Liver (tissue), 3 donors: ENCODE data around the gene ADNP2.

Experiments used
- EGR1 ChIP-seq, 2 donors: IDR thresholded peaks; 2 replicates each; pipeline ENCODE4 v1.6.1; 2016 to 2018; ENCODE audit warnings: antibody characterized with exemption in 2 of 2, low read depth in 2 of 2
- GABPA ChIP-seq, 2 donors: IDR thresholded peaks in 1 of 2; conservative IDR thresholded peaks in 1 of 2; 2 replicates each; pipeline ENCODE4 v1.6.1; 2016; ENCODE audit warnings: antibody characterized with exemption in 2 of 2, mild to moderate bottlenecking in 1 of 2, moderate library complexity in 1 of 2
- HNF4G ChIP-seq: IDR thresholded peaks from 2 replicates; pipeline ENCODE4 v1.6.1; 2016; ENCODE audit warnings: antibody characterized with exemption
- JUND ChIP-seq, 2 donors: IDR thresholded peaks; 2 replicates each; pipeline ENCODE4 v1.6.1; 2016; ENCODE audit warnings: antibody characterized with exemption in 2 of 2
- NR2F2 ChIP-seq: IDR thresholded peaks from 2 replicates; pipeline ENCODE4 v1.6.1; 2016; ENCODE audit warnings: antibody characterized with exemption
- RAD21 ChIP-seq, 2 donors: IDR thresholded peaks; 2 replicates each; pipeline ENCODE4 v1.6.1; 2016; ENCODE audit warnings: antibody characterized with exemption in 2 of 2, mild to moderate bottlenecking in 2 of 2
- REST ChIP-seq: IDR thresholded peaks from 2 replicates; pipeline ENCODE4 v1.6.1; 2016; ENCODE audit warnings: antibody characterized with exemption, mild to moderate bottlenecking
- RXRA ChIP-seq, 2 donors: IDR thresholded peaks; 2 replicates each; pipeline ENCODE4 v1.6.1; 2017 to 2018; ENCODE audit warnings: antibody characterized with exemption in 2 of 2, mild to moderate bottlenecking in 1 of 2
- SP1 ChIP-seq: IDR thresholded peaks from 2 replicates; pipeline ENCODE4 v1.6.1; 2018; ENCODE audit warnings: antibody characterized with exemption, mild to moderate bottlenecking
- TAF1 ChIP-seq: conservative IDR thresholded peaks from 2 replicates; pipeline ENCODE4 v1.6.1; 2016; ENCODE audit warnings: antibody characterized with exemption, mild to moderate bottlenecking
- ZBTB33 ChIP-seq: IDR thresholded peaks from 2 replicates; pipeline ENCODE4 v1.6.1; 2016; ENCODE audit warnings: antibody characterized with exemption
- TF ChIP-seq, protein P1 (sequence below): fragments of 150-350 bp; IDR thresholded peaks from 2 replicates; pipeline ENCODE4 v1.5.1; 2017; ENCODE audit warnings: improper control_type of control experiment, low read depth, low read length; ENCODE audit not compliant: missing input control
- TF ChIP-seq, protein P2 (sequence below): IDR thresholded peaks from 2 replicates; pipeline ENCODE4 v1.6.1; 2016; ENCODE audit warnings: antibody characterized with exemption
- TF ChIP-seq, protein P3 (sequence below): IDR thresholded peaks from 2 replicates; pipeline ENCODE4 v1.6.1; 2016; ENCODE audit warnings: antibody characterized with exemption
- donor health status: healthy.
- donor health status: healthy.

DNA sequence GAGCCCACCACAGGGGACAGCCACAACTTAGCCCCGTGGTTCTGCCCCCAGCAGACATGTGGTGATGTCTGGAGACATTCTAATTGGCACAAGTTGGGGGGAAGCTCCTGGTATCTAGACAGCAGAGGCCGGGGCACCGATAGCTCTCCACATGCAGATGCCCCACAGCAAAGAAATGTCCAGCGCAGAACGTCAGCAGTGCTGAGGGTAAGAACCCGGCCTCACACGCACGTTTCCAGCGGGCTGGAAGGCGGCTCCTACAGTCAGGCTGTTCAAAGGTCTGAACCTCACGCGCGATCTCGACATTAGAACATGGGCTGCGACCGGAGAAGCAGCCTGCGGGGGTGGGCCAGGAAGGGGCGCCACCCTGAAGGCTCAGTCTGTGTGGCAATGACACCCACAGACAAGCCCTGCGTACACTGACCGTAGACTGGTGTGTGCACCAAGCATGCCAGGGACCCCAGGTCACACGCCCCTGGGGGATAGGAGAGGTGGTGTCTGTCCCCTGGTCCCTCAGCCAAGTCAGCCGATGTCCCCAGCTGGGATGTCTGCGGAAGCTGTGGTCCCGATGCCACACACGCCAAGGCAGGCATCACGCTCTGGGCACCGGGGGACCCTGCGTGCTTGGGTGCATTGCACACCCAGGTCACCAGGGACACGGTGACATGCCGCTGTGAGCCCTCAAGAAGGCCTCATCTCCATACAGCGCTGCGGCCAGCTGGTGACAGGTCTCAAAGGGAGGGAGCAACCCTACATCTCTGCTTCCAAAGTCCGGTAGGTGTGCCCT, 71.9 kb downstream of the ADNP2 start:
- TF ChIP-seq, protein P1, sequence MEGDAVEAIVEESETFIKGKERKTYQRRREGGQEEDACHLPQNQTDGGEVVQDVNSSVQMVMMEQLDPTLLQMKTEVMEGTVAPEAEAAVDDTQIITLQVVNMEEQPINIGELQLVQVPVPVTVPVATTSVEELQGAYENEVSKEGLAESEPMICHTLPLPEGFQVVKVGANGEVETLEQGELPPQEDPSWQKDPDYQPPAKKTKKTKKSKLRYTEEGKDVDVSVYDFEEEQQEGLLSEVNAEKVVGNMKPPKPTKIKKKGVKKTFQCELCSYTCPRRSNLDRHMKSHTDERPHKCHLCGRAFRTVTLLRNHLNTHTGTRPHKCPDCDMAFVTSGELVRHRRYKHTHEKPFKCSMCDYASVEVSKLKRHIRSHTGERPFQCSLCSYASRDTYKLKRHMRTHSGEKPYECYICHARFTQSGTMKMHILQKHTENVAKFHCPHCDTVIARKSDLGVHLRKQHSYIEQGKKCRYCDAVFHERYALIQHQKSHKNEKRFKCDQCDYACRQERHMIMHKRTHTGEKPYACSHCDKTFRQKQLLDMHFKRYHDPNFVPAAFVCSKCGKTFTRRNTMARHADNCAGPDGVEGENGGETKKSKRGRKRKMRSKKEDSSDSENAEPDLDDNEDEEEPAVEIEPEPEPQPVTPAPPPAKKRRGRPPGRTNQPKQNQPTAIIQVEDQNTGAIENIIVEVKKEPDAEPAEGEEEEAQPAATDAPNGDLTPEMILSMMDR: no peak
- TF ChIP-seq EGR1 (IDR thresholded peaks at IDR 0.05; ENCODE audit: low read depth in 2 of 2): no peak
- no peak for TF ChIP-seq HNF4G
- TF ChIP-seq, protein P2, sequence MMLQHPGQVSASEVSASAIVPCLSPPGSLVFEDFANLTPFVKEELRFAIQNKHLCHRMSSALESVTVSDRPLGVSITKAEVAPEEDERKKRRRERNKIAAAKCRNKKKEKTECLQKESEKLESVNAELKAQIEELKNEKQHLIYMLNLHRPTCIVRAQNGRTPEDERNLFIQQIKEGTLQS: no peak
- TF ChIP-seq TAF1: no peak
- no peak for TF ChIP-seq SP1
- TF ChIP-seq ZBTB33: no peak
- TF ChIP-seq, protein P3, sequence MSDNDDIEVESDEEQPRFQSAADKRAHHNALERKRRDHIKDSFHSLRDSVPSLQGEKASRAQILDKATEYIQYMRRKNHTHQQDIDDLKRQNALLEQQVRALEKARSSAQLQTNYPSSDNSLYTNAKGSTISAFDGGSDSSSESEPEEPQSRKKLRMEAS: no peak
- no peak for TF ChIP-seq JUND (IDR thresholded peaks at IDR 0.05)
- TF ChIP-seq GABPA (IDR thresholded peaks at IDR 0.05 in 1 of 2, conservative IDR thresholded peaks at IDR 0.05 in 1 of 2): no peak
- no peak for TF ChIP-seq RAD21 (IDR thresholded peaks at IDR 0.05)
- TF ChIP-seq NR2F2: no peak
- TF ChIP-seq REST: no peak
- no peak for TF ChIP-seq RXRA (IDR thresholded peaks at IDR 0.05)
